K562 (cell line): ENCODE results near the gene OR5K1. TPM values are rescaled to one million over a fixed set of nuclear protein-coding genes. Genes with fewer than 3 reads are reported as not detected.

ENCODE experiments used
- polyA plus RNA-seq, 8 experiments: library from polyadenylated mRNA; depleted of rRNA in 4 of 8; stranded (reverse) in 5 of 8; unstranded in 3 of 8; fragments of >200 nt; fragmentation: Nextera tagmentation in 2 of 8; fragmentation: Illumina TruSeq in 1 of 8; extraction: Ambion mirVana in 2 of 8; extraction: Trizol in 1 of 8; gene quantifications; 2 replicates each; pipeline versions ENCODE4 v1.2.1 to v1.2.3, GENCODE V29; 2011 to 2014; ENCODE audit warnings: inconsistent platforms in 1 of 8, missing spikeins in 1 of 8
- total RNA-seq, 7 experiments: library from RNA; depleted of rRNA in 6 of 7; stranded (reverse); fragments of >200 nt in 6 of 7; fragmentation: Illumina TruSeq in 2 of 7; extraction: Trizol in 2 of 7; gene quantifications; 2 replicates each; pipeline versions ENCODE4 v1.2.1 to v1.2.3, GENCODE V29; 2011 to 2021; ENCODE audit warnings: low replicate concordance in 1 of 7

Gene OR5K1
- total and polyA plus RNA-seq, 9 of the 15 experiments (the other 6 are each of a cell fraction or from before 2014, with no cell fraction given) = not detected

Other genes starting within 250 kb of the OR5K1 start
Only the 7 nearest of the 8 such genes appear.
- gene OR5H2, start 180.7 kb upstream of the OR5K1 start, total RNA-seq (2014; rRNA removed) = not detected in 2 replicates
- not detected in 2 replicates for gene OR5H2, start 180.7 kb upstream of the OR5K1 start, total RNA-seq (2014; rRNA removed; fragmentation: Illumina TruSeq; extraction: Trizol)
- gene OR5H2, start 180.7 kb upstream of the OR5K1 start, total RNA-seq (2015; rRNA removed; fragmentation: Illumina TruSeq; extraction: Trizol) = not detected in 2 replicates
- not detected in 2 replicates for gene OR5H2, start 180.7 kb upstream of the OR5K1 start, total RNA-seq (2021)
- not detected in 2 replicates for gene OR5H2, start 180.7 kb upstream of the OR5K1 start, polyA plus RNA-seq (2011; rRNA removed)
- gene OR5H2, start 180.7 kb upstream of the OR5K1 start, polyA plus RNA-seq (2014; fragmentation: Illumina TruSeq; extraction: Trizol) = not detected in 2 replicates
- gene OR5H2, start 180.7 kb upstream of the OR5K1 start, polyA plus RNA-seq (2014; fragmentation: Nextera tagmentation; extraction: Ambion mirVana) = not detected
- gene OR5H2, start 180.7 kb upstream of the OR5K1 start, polyA plus RNA-seq (2014; rRNA removed) = not detected in 2 replicates
- gene OR5K4, start 109.3 kb upstream of the OR5K1 start, total RNA-seq (2014; rRNA removed) = not detected in 2 replicates
- gene OR5K4, start 109.3 kb upstream of the OR5K1 start, total RNA-seq (2014; rRNA removed; fragmentation: Illumina TruSeq; extraction: Trizol) = not detected in 2 replicates
- gene OR5K4, start 109.3 kb upstream of the OR5K1 start, total RNA-seq (2015; rRNA removed; fragmentation: Illumina TruSeq; extraction: Trizol) = not detected in 2 replicates
- gene OR5K4, start 109.3 kb upstream of the OR5K1 start, total RNA-seq (2021) = not detected in 2 replicates
- gene OR5K4, start 109.3 kb upstream of the OR5K1 start, polyA plus RNA-seq (2011; rRNA removed) = not detected in 2 replicates
- not detected in 2 replicates for gene OR5K4, start 109.3 kb upstream of the OR5K1 start, polyA plus RNA-seq (2014; fragmentation: Illumina TruSeq; extraction: Trizol)
- not detected for gene OR5K4, start 109.3 kb upstream of the OR5K1 start, polyA plus RNA-seq (2014; fragmentation: Nextera tagmentation; extraction: Ambion mirVana)
- gene OR5K4, start 109.3 kb upstream of the OR5K1 start, polyA plus RNA-seq (2014; rRNA removed) = not detected in 2 replicates
- not detected in 2 replicates for gene OR5K3, start 72.5 kb upstream of the OR5K1 start, total RNA-seq (2014; rRNA removed)
- gene OR5K3, start 72.5 kb upstream of the OR5K1 start, total RNA-seq (2014; rRNA removed; fragmentation: Illumina TruSeq; extraction: Trizol) = not detected in 2 replicates
- gene OR5K3, start 72.5 kb upstream of the OR5K1 start, total RNA-seq (2015; rRNA removed; fragmentation: Illumina TruSeq; extraction: Trizol) = not detected in 2 replicates
- not detected in 2 replicates for gene OR5K3, start 72.5 kb upstream of the OR5K1 start, total RNA-seq (2021)
- gene OR5K3, start 72.5 kb upstream of the OR5K1 start, polyA plus RNA-seq (2011; rRNA removed) = not detected in 2 replicates
- not detected in 2 replicates for gene OR5K3, start 72.5 kb upstream of the OR5K1 start, polyA plus RNA-seq (2014; fragmentation: Illumina TruSeq; extraction: Trizol)
- not detected for gene OR5K3, start 72.5 kb upstream of the OR5K1 start, polyA plus RNA-seq (2014; fragmentation: Nextera tagmentation; extraction: Ambion mirVana)
- not detected in 2 replicates for gene OR5K3, start 72.5 kb upstream of the OR5K1 start, polyA plus RNA-seq (2014; rRNA removed)
- not detected in 2 replicates for gene OR5K2, start 34.5 kb downstream of the OR5K1 start, total RNA-seq (2014; rRNA removed)
- not detected in 2 replicates for gene OR5K2, start 34.5 kb downstream of the OR5K1 start, total RNA-seq (2014; rRNA removed; fragmentation: Illumina TruSeq; extraction: Trizol)
- gene OR5K2, start 34.5 kb downstream of the OR5K1 start, total RNA-seq (2015; rRNA removed; fragmentation: Illumina TruSeq; extraction: Trizol) = not detected in 2 replicates
- gene OR5K2, start 34.5 kb downstream of the OR5K1 start, total RNA-seq (2021) = not detected in 2 replicates
- not detected in 2 replicates for gene OR5K2, start 34.5 kb downstream of the OR5K1 start, polyA plus RNA-seq (2011; rRNA removed)
- not detected in 2 replicates for gene OR5K2, start 34.5 kb downstream of the OR5K1 start, polyA plus RNA-seq (2014; fragmentation: Illumina TruSeq; extraction: Trizol)
- gene OR5K2, start 34.5 kb downstream of the OR5K1 start, polyA plus RNA-seq (2014; fragmentation: Nextera tagmentation; extraction: Ambion mirVana) = not detected
- gene OR5K2, start 34.5 kb downstream of the OR5K1 start, polyA plus RNA-seq (2014; rRNA removed) = not detected in 2 replicates
- 36.8 and 38.5 TPM in 2 replicates for gene CLDND1, start 59.7 kb downstream of the OR5K1 start, total RNA-seq (2014; rRNA removed)
- gene CLDND1, start 59.7 kb downstream of the OR5K1 start, total RNA-seq (2014; rRNA removed; fragmentation: Illumina TruSeq; extraction: Trizol) = 37.1 and 43.0 TPM in 2 replicates
- gene CLDND1, start 59.7 kb downstream of the OR5K1 start, total RNA-seq (2015; rRNA removed; fragmentation: Illumina TruSeq; extraction: Trizol) = 28.8 and 29.2 TPM in 2 replicates
- 44.5 and 52.8 TPM in 2 replicates for gene CLDND1, start 59.7 kb downstream of the OR5K1 start, total RNA-seq (2021)
- gene CLDND1, start 59.7 kb downstream of the OR5K1 start, polyA plus RNA-seq (2011; rRNA removed) = 135 and 141 TPM in 2 replicates
- gene CLDND1, start 59.7 kb downstream of the OR5K1 start, polyA plus RNA-seq (2014; fragmentation: Illumina TruSeq; extraction: Trizol) = 68.6 and 75.0 TPM in 2 replicates
- gene CLDND1, start 59.7 kb downstream of the OR5K1 start, polyA plus RNA-seq (2014; fragmentation: Nextera tagmentation; extraction: Ambion mirVana) = 100 to 1,000 TPM in 1 of 2 experiments, 10 to 100 TPM in 1; 75.1 to 113 TPM
- gene CLDND1, start 59.7 kb downstream of the OR5K1 start, polyA plus RNA-seq (2014; rRNA removed) = 60.7 and 69.2 TPM in 2 replicates
- gene GPR15, start 68.8 kb downstream of the OR5K1 start, total RNA-seq (2014; rRNA removed) = not detected in 2 replicates
- not detected in 2 replicates for gene GPR15, start 68.8 kb downstream of the OR5K1 start, total RNA-seq (2014; rRNA removed; fragmentation: Illumina TruSeq; extraction: Trizol)
- gene GPR15, start 68.8 kb downstream of the OR5K1 start, total RNA-seq (2015; rRNA removed; fragmentation: Illumina TruSeq; extraction: Trizol) = not detected in 2 replicates
- gene GPR15, start 68.8 kb downstream of the OR5K1 start, total RNA-seq (2021) = 0.13 TPM in 1 of 2 replicates, not detected in the other
- not detected in 2 replicates for gene GPR15, start 68.8 kb downstream of the OR5K1 start, polyA plus RNA-seq (2011; rRNA removed)
- not detected in 2 replicates for gene GPR15, start 68.8 kb downstream of the OR5K1 start, polyA plus RNA-seq (2014; fragmentation: Illumina TruSeq; extraction: Trizol)
- not detected for gene GPR15, start 68.8 kb downstream of the OR5K1 start, polyA plus RNA-seq (2014; fragmentation: Nextera tagmentation; extraction: Ambion mirVana)
- gene GPR15, start 68.8 kb downstream of the OR5K1 start, polyA plus RNA-seq (2014; rRNA removed) = not detected in 2 replicates
- 42.4 and 43.8 TPM in 2 replicates for gene CPOX, start 130.4 kb downstream of the OR5K1 start, total RNA-seq (2014; rRNA removed)
- gene CPOX, start 130.4 kb downstream of the OR5K1 start, total RNA-seq (2014; rRNA removed; fragmentation: Illumina TruSeq; extraction: Trizol) = 24.8 and 28.4 TPM in 2 replicates
- 17.7 and 18.9 TPM in 2 replicates for gene CPOX, start 130.4 kb downstream of the OR5K1 start, total RNA-seq (2015; rRNA removed; fragmentation: Illumina TruSeq; extraction: Trizol)
- gene CPOX, start 130.4 kb downstream of the OR5K1 start, total RNA-seq (2021) = 28.4 and 31.4 TPM in 2 replicates
- gene CPOX, start 130.4 kb downstream of the OR5K1 start, polyA plus RNA-seq (2011; rRNA removed) = 76.7 and 82.1 TPM in 2 replicates
- 20.7 and 25.7 TPM in 2 replicates for gene CPOX, start 130.4 kb downstream of the OR5K1 start, polyA plus RNA-seq (2014; fragmentation: Illumina TruSeq; extraction: Trizol)
- gene CPOX, start 130.4 kb downstream of the OR5K1 start, polyA plus RNA-seq (2014; fragmentation: Nextera tagmentation; extraction: Ambion mirVana) = 10 to 100 TPM; 14.6 to 17.4 TPM
- 23.0 and 28.6 TPM in 2 replicates for gene CPOX, start 130.4 kb downstream of the OR5K1 start, polyA plus RNA-seq (2014; rRNA removed)